H1 (cell line): ENCODE measurements around the gene CDK10. TPM values are rescaled to one million over a fixed set of nuclear protein-coding genes. Genes with fewer than 3 reads are reported as not detected.

Experiments
- CTCF ChIA-PET: fragments of 300-600 bp; sonication (Branson Sonifier 250); formaldehyde crosslinking; loops from one replicate; lab custom pipeline; 2021; ENCODE audit not compliant: partially characterized antibody; lab: Charles Lee
- POLR2A ChIA-PET: fragments of 300-600 bp; sonication (Branson Sonifier 250); formaldehyde crosslinking; loops from one replicate; lab custom pipeline; 2021; ENCODE audit warnings: inconsistent platforms; ENCODE audit not compliant: partially characterized antibody; lab: Charles Lee
- DNase-seq, 2 experiments: peaks; one replicate each; pipeline versions ENCODE4 v3.0.0 to v3.0.0-alpha.2; 2010 to 2022; ENCODE audit warnings: low spot score in 2 of 2, low read depth in 1 of 2, mixed read lengths in 1 of 2
- FAIRE-seq: peaks from 2 replicates; lab custom pipeline; 2011; peaks lifted over from hg19 to GRCh38; lab: Jason Lieb, UNC
- H2AFZ ChIP-seq: 2 replicates; pipeline ENCODE4 v1.8.1; 2012; ENCODE audit warnings: low read length, inconsistent platforms
- H2AK5ac ChIP-seq: 2 replicates; pipeline ENCODE4 v1.6.1; 2013; ENCODE audit warnings: low read depth, low read length
- H2BK120ac ChIP-seq: replicated peaks from 2 replicates; pipeline ENCODE3; 2013; ENCODE audit warnings: low read depth, low read length, inconsistent platforms
- H2BK12ac ChIP-seq: 2 replicates; pipeline ENCODE4 v1.6.1; 2013; ENCODE audit warnings: low read depth, low read length
- H2BK15ac ChIP-seq: 2 replicates; pipeline ENCODE4 v1.6.1; 2013; ENCODE audit warnings: low read length
- H2BK20ac ChIP-seq: 2 replicates; pipeline ENCODE4 v1.6.1; 2013; ENCODE audit warnings: low read length
- H2BK5ac ChIP-seq: 2 replicates; pipeline ENCODE4 v1.6.1; 2013; ENCODE audit warnings: low read depth, low read length
- H3K14ac ChIP-seq: 2 replicates; pipeline ENCODE4 v1.6.1; 2013; ENCODE audit warnings: inconsistent platforms; ENCODE audit not compliant: insufficient read length
- H3K18ac ChIP-seq: 2 replicates; pipeline ENCODE4 v1.6.1; 2013; ENCODE audit warnings: low read length; ENCODE audit errors: extremely low read depth
- H3K23ac ChIP-seq: 2 replicates; pipeline ENCODE4 v1.6.1; 2013; ENCODE audit warnings: inconsistent platforms; ENCODE audit not compliant: insufficient read length
- H3K23me2 ChIP-seq: 2 replicates; pipeline ENCODE4 v1.6.1; 2013; ENCODE audit warnings: low read depth, low read length
- H3K27ac ChIP-seq: 2 replicates; pipeline ENCODE4 v1.6.1; 2011; ENCODE audit warnings: low read depth, low read length, inconsistent platforms
- H3K27me3 ChIP-seq, 4 experiments: replicated peaks in 1 of 4; 1 replicate in 1 of 4; 2 replicates in 3 of 4; pipeline versions ENCODE4 v1.6.1 to v1.8.1; 2011 to 2013; ENCODE audit warnings: low read length in 3 of 4, mild to moderate bottlenecking in 3 of 4, inconsistent platforms in 2 of 4, mixed read lengths in 2 of 4, moderate library complexity in 1 of 4; ENCODE audit not compliant: control insufficient read depth in 3 of 4, insufficient read depth in 3 of 4; ENCODE audit errors: extremely low read depth in 1 of 4
- H3K36me3 ChIP-seq, 4 experiments: 2 replicates each; pipeline versions ENCODE4 v1.6.1 to v1.8.1; 2011 to 2013; ENCODE audit warnings: mild to moderate bottlenecking in 4 of 4, low read length in 3 of 4, moderate library complexity in 2 of 4, control low read depth in 1 of 4, inconsistent platforms in 1 of 4; ENCODE audit not compliant: insufficient read depth in 4 of 4, control insufficient read depth in 2 of 4
- H3K4ac ChIP-seq: replicated peaks from 2 replicates; pipeline ENCODE3; 2013; ENCODE audit warnings: low read length, low read depth, mixed read lengths, inconsistent platforms; ENCODE audit not compliant: insufficient read length
- H3K4me1 ChIP-seq, 4 experiments: replicated peaks in 1 of 4; 1 replicate in 1 of 4; 2 replicates in 3 of 4; pipeline versions ENCODE4 v1.6.1 to v1.8.1; 2011 to 2013; ENCODE audit warnings: low read length in 3 of 4, inconsistent platforms in 2 of 4, mixed read lengths in 1 of 4; ENCODE audit not compliant: insufficient read depth in 4 of 4, control insufficient read depth in 3 of 4
- H3K4me2 ChIP-seq, 2 experiments: 2 replicates each; pipeline versions ENCODE4 v1.6.1 to v1.8.1; 2011 to 2013; ENCODE audit warnings: low read depth in 2 of 2, low read length in 2 of 2, control low read depth in 1 of 2, inconsistent platforms in 1 of 2, mild to moderate bottlenecking in 1 of 2; ENCODE audit not compliant: insufficient read depth in 1 of 2
- H3K4me3 ChIP-seq, 4 experiments: fragments of 200-600, 300-600 bp in 1 of 4; sonication (generic), shearing (Covaris generic), sonication (Bioruptor Twin) in 1 of 4; 2 replicates each; pipeline versions ENCODE4 v1.5.1 to v1.8.1; 2011 to 2016; ENCODE audit warnings: low read length in 4 of 4, low read depth in 3 of 4, control low read depth in 2 of 4, inconsistent platforms in 2 of 4, mild to moderate bottlenecking in 2 of 4, mixed read lengths in 1 of 4, moderate library complexity in 1 of 4; ENCODE audit not compliant: insufficient read depth in 2 of 4; ENCODE audit errors: extremely low read depth in 1 of 4
- H3K56ac ChIP-seq: replicated peaks from 2 replicates; pipeline ENCODE3; 2013; ENCODE audit warnings: low read depth, mild to moderate bottlenecking, mixed read lengths, low read length, inconsistent platforms; ENCODE audit not compliant: insufficient read length
- H3K79me1 ChIP-seq: 2 replicates; pipeline ENCODE4 v1.6.1; 2013; ENCODE audit warnings: low read depth, low read length, control low read depth
- H3K79me2 ChIP-seq, 2 experiments: 2 replicates each; pipeline versions ENCODE4 v1.6.1 to v1.8.1; 2012 to 2013; ENCODE audit warnings: low read length in 2 of 2, mild to moderate bottlenecking in 2 of 2, inconsistent platforms in 1 of 2; ENCODE audit not compliant: insufficient read depth in 2 of 2, control insufficient read depth in 1 of 2
- H3K9ac ChIP-seq, 4 experiments: replicated peaks in 1 of 4; 1 replicate in 1 of 4; 2 replicates in 3 of 4; pipeline versions ENCODE4 v1.6.1 to v1.8.1; 2011 to 2013; ENCODE audit warnings: low read depth in 3 of 4, low read length in 3 of 4, control low read depth in 2 of 4, mild to moderate bottlenecking in 2 of 4, moderate library complexity in 2 of 4, inconsistent platforms in 1 of 4; ENCODE audit errors: extremely low read depth in 1 of 4
- H3K9me3 ChIP-seq, 2 experiments: 2 replicates each; pipeline versions ENCODE4 v1.6.1 to v1.8.1; 2012 to 2013; ENCODE audit warnings: mild to moderate bottlenecking in 2 of 2, moderate library complexity in 2 of 2, control low read depth in 1 of 2, inconsistent platforms in 1 of 2, low read depth in 1 of 2, low read length in 1 of 2, mixed read lengths in 1 of 2; ENCODE audit not compliant: insufficient read depth in 2 of 2
- H4K20me1 ChIP-seq, 2 experiments: replicated peaks in 1 of 2; 2 replicates each; pipeline versions ENCODE3 to v1.8.1; 2011 to 2013; ENCODE audit warnings: inconsistent platforms in 2 of 2, low read length in 2 of 2, mild to moderate bottlenecking in 1 of 2; ENCODE audit not compliant: insufficient read depth in 2 of 2, control insufficient read depth in 1 of 2
- H4K5ac ChIP-seq: 2 replicates; pipeline ENCODE4 v1.6.1; 2013; ENCODE audit warnings: low read length, low read depth, mixed read lengths, inconsistent platforms; ENCODE audit not compliant: insufficient read length
- H4K8ac ChIP-seq: 2 replicates; pipeline ENCODE4 v1.8.0; 2013; ENCODE audit warnings: mild to moderate bottlenecking, moderate library complexity, low read length, inconsistent platforms; ENCODE audit not compliant: insufficient read depth; ENCODE audit errors: extremely low read depth
- H4K91ac ChIP-seq: replicated peaks from 2 replicates; pipeline ENCODE3; 2013; ENCODE audit warnings: low read length, mixed read lengths, inconsistent platforms; ENCODE audit not compliant: insufficient read length
- CHD2 ChIP-seq: IDR thresholded peaks from 2 replicates; pipeline ENCODE4 v1.6.1; 2012; ENCODE audit warnings: low read length, improper control_type of control experiment
- EGR1 ChIP-seq: IDR thresholded peaks from 2 replicates; pipeline ENCODE4 v1.6.1; 2011; ENCODE audit warnings: low read depth, low read length, borderline replicate concordance
- EP300 ChIP-seq, 2 experiments: IDR thresholded peaks; 1 replicate in 1 of 2; 2 replicates in 1 of 2; pipeline ENCODE4 v1.6.1; 2011 to 2012; ENCODE audit warnings: low read depth in 2 of 2, low read length in 2 of 2, mild to moderate bottlenecking in 2 of 2, borderline replicate concordance in 1 of 2, inconsistent platforms in 1 of 2, moderate library complexity in 1 of 2
- MAX ChIP-seq: IDR thresholded peaks from 2 replicates; pipeline ENCODE4 v1.6.1; 2012; ENCODE audit warnings: inconsistent platforms
- POLR2A ChIP-seq, 2 experiments: IDR thresholded peaks; 1 replicate in 1 of 2; 2 replicates in 1 of 2; pipeline ENCODE4 v1.6.1; 2011; ENCODE audit warnings: low read depth in 2 of 2, low read length in 2 of 2, mild to moderate bottlenecking in 2 of 2; ENCODE audit errors: control extremely low read depth in 1 of 2
- RFX5 ChIP-seq: IDR thresholded peaks from 2 replicates; pipeline ENCODE4 v1.6.1; 2011; ENCODE audit warnings: low read depth, low read length, improper control_type of control experiment, borderline replicate concordance
- RNF2 ChIP-seq: fragments of 200-900, 300-1000 bp; sonication (generic); IDR thresholded peaks from 2 replicates; pipeline ENCODE4 v1.7.1; 2016; ENCODE audit warnings: borderline replicate concordance, low read depth, mild to moderate bottlenecking, antibody characterized with exemption, low read length; ENCODE audit not compliant: poor library complexity, severe bottlenecking; ENCODE audit errors: missing control alignments
- SRF ChIP-seq: IDR thresholded peaks from 2 replicates; pipeline ENCODE4 v1.6.1; 2011; ENCODE audit warnings: mild to moderate bottlenecking, low read depth, low read length, moderate library complexity
- SUZ12 ChIP-seq: fragments of 200-600 bp; sonication (generic); IDR thresholded peaks from 2 replicates; pipeline ENCODE4 v1.6.1; 2012; ENCODE audit warnings: mild to moderate bottlenecking, inconsistent platforms, low read length, moderate library complexity, mixed read lengths
- TCF12 ChIP-seq: IDR thresholded peaks from 2 replicates; pipeline ENCODE4 v1.6.1; 2011; ENCODE audit warnings: low read depth, mild to moderate bottlenecking, low read length
- TEAD4 ChIP-seq: IDR thresholded peaks from 2 replicates; pipeline ENCODE4 v1.6.1; 2012; ENCODE audit warnings: low read depth, low read length, inconsistent platforms, mixed read lengths
- WGBS, 2 experiments: shearing (Covaris generic) in 1 of 2; methylation state at CpG; one replicate each; pipeline versions ENCODE4 v1.1.6 to v1.1.7; 2013 to 2015; ENCODE audit warnings: low lambda C conversion rate in 2 of 2, mixed read lengths in 2 of 2, inconsistent platforms in 1 of 2, low coverage in 1 of 2, missing lambda C conversion rate in 1 of 2; ENCODE audit not compliant: insufficient replicate concordance in 2 of 2, insufficient coverage in 1 of 2, insufficient read length in 1 of 2; ENCODE audit errors: extremely low coverage in 1 of 2, missing lambda C conversion rate in 1 of 2; 5-methylcytosine and 5-hydroxymethylcytosine counted together
- polyA plus RNA-seq, 7 experiments: library from polyadenylated mRNA; depleted of rRNA in 3 of 7; stranded (reverse) in 5 of 7; unstranded in 2 of 7; fragments of >200 nt in 5 of 7; fragments of 200-250 nt in 2 of 7; gene quantifications; 1 replicate in 5 of 7; 2 replicates in 1 of 7; 4 replicates in 1 of 7; pipeline versions ENCODE4 v1.2.1 to v1.2.3, GENCODE V29; 2011 to 2013; ENCODE audit warnings: missing spikeins in 2 of 7, mixed read lengths in 2 of 7
- total RNA-seq: library from RNA; stranded (reverse); fragmentation: NEBNext Ultra II Directional; extraction: Animal tissue kit (Norgen Biotek cat#: 25700); gene quantifications from 2 replicates; pipeline ENCODE4 v1.2.1, GENCODE V29; 2021

Gene CDK10
- total and polyA plus RNA-seq, 2 of the 8 experiments (the other 6 are each of a cell fraction or from before 2014, with no cell fraction given), result 49.5 to 83.9 TPM

DNA sequence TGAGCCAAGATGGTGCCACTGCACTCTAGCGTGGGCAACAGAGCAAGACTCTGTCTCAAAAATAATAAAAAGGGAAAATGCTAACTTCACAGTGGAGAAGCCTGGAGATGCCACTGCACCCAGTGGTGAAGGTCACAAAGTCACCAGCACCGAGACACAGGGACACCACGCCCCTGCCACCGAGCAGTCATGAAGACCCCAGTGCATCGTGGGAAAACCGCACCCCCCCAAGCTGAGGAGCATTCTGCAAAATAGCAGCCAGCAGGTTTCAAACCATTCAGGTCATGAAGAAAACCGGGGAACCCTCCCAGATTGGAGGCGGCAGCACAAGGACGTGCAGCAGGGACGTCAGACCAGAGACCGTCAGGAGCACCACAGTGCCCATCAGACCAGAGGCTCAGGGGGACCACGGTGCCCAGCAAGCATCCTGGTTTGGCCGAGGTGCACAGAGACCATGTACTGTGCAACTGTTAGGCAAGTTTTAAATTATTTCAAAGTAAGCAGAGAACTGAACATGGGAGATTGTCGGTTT is 42.7 kb upstream of the CDK10 start:
- TF ChIP-seq TEAD4 (no peak), MAX (no peak), TCF12 (no peak), POLR2A (IDR thresholded peaks at IDR 0.05; ENCODE audit: control extremely low read depth in 1 of 2, low read depth in 2 of 2, low read length in 2 of 2) (no peak), EGR1 (no peak), RNF2 (no peak), CHD2 (no peak), SRF (no peak), SUZ12 (no peak), EP300 (IDR thresholded peaks at IDR 0.05; ENCODE audit: borderline replicate concordance in 1 of 2, low read depth in 2 of 2, low read length in 2 of 2) (no peak), RFX5 (no peak)
- Histone ChIP-seq H4K5ac (no peak overlapping the region), H3K18ac (no peak overlapping the region)

More for the DNA sequence above, 42.7 kb upstream of the CDK10 start:
- Histone ChIP-seq H2AK5ac (no peak overlapping the region), H3K14ac (no peak overlapping the region), H3K4me1 (no peaks in the 10 kb centered on the region), H2BK120ac (no peak overlapping the region), H2BK20ac (no peak overlapping the region), H3K79me2 (no peaks in the 10 kb centered on the region), H3K23ac (no peak overlapping the region), H3K23me2 (no peaks in the 10 kb centered on the region; the same call in 1 of the 2 replicates), H3K4me2 (no peak overlapping the region), H4K91ac (no peak overlapping the region), H3K56ac (no peak overlapping the region), H3K4me3 (no peak overlapping the region), H3K27ac (no peak overlapping the region), H3K27me3 (no peaks in the 10 kb centered on the region), H2BK5ac (no peak overlapping the region), H2BK12ac (no peak overlapping the region), H3K4ac (no peak overlapping the region), H3K9ac (no peak overlapping the region; a peak in 1 of 7 replicates), H4K8ac (no peak overlapping the region), H3K9me3 (no peaks in the 10 kb centered on the region), H4K20me1 (peaks cover 0 to 8% of the 10 kb centered on the region in 2 experiments), H3K36me3 (peaks cover 8 to 23% (median 20%) of the 10 kb centered on the region in 4 experiments; a peak in 7 of 8 replicates), H3K79me1 (no peaks in the 10 kb centered on the region), H2AFZ (no peak overlapping the region), H2BK15ac (no peak overlapping the region)
- CTCF ChIA-PET, result interaction anchor here (1.1 to 5.6 kb wide), 4 partner anchors 14 to 78 kb away, joined by 3 to 56 read pairs (median 19); partner anchors contain the start of gene DPEP1
- POLR2A ChIA-PET, result interaction anchor here (1.5 to 3.6 kb wide), 3 partner anchors 9 to 79 kb away, joined by 3 to 21 read pairs (median 11); no protein-coding TSS in a partner anchor
- FAIRE-seq, result no peak
- no peak for DNase-seq
- 87% methylated on average over 14 of the region's 14 CpGs; no CpG with 5 or more reads in 1 of the 2 experiments for WGBS, 2 experiments
